AG04449 (cell line): ENCODE data around the gene PPP1R26.

Experiments used
- CTCF ChIA-PET: fragments of 350-600 bp; formaldehyde crosslinking; extraction: SDS; loops from one replicate; lab custom pipeline; 2021; ENCODE audit warnings: antibody characterized with exemption; lab: Yijun Ruan, JAX
- POLR2A ChIA-PET: fragments of 400-600, 350-600 bp; formaldehyde crosslinking; extraction: SDS; loops from one replicate; lab custom pipeline; 2020; ENCODE audit warnings: antibody characterized with exemption, inconsistent platforms; lab: Yijun Ruan, JAX
- DNase-seq: peaks from one replicate; pipeline ENCODE4 v3.0.0-alpha.2; 2010; ENCODE audit warnings: low read depth, low spot score
- H3K4me3 ChIP-seq: 2 replicates; pipeline ENCODE4 v1.5.1; 2011; ENCODE audit warnings: low read depth, mild to moderate bottlenecking, control low read depth, low read length
- CTCF ChIP-seq: IDR thresholded peaks from one replicate; pipeline ENCODE4 v1.5.1; 2011; ENCODE audit warnings: mild to moderate bottlenecking, moderate library complexity, low read length, control low read depth, inconsistent platforms; ENCODE audit not compliant: insufficient read depth; ENCODE audit errors: missing control alignments

PPP1R26 gene

GRCh38 chr9:135476561-135477355 lies 2.8 kb upstream of the PPP1R26 start:
- no peak overlapping the region for H3K4me3 ChIP-seq
- TF ChIP-seq CTCF = no peak
- CTCF ChIA-PET = interaction anchor here (1.6 to 2.4 kb wide), 2 partner anchors 11 to 28 kb away, joined by 3 to 9 read pairs; no protein-coding TSS in a partner anchor
- no peak for DNase-seq
- POLR2A ChIA-PET = interaction anchor here (0.7 kb wide), 1 partner anchor 906 kb away, joined by 3 read pairs; no protein-coding TSS in a partner anchor

GRCh38 chr9:135478191-135478590 lies 1.4 kb upstream of the PPP1R26 start:
- TF ChIP-seq CTCF = no peak
- no peak overlapping the region for H3K4me3 ChIP-seq
- DNase-seq = no peak
- POLR2A ChIA-PET = no interaction called here
- CTCF ChIA-PET = interaction anchor here (0.8 to 2.4 kb wide), 4 partner anchors 13 to 27 kb away, joined by 3 to 9 read pairs (median 3); partner anchors contain the start of gene MRPS2

GRCh38 chr9:135478829-135479468 lies 633 bp upstream of the PPP1R26 start:
- peak; percentile 39 for TF ChIP-seq CTCF
- POLR2A ChIA-PET = no interaction called here
- CTCF ChIA-PET = interaction anchor here (0.8 to 2.4 kb wide), 4 partner anchors 12 to 26 kb away, joined by 3 to 9 read pairs (median 3); partner anchors contain the start of gene MRPS2
- no peak for DNase-seq
- peak overlapping the region; percentile 51 for H3K4me3 ChIP-seq

- H3K4me3 ChIP-seq = peak overlapping the region; percentile 76
- no peak for TF ChIP-seq CTCF
- CTCF ChIA-PET = interaction anchor here (0.9 to 2.4 kb wide), 5 partner anchors 11 to 24 kb away, joined by 3 to 10 read pairs (median 5); no protein-coding TSS in a partner anchor
- POLR2A ChIA-PET = interaction anchor here (0.6 kb wide), 1 partner anchor 43 kb away, joined by 3 read pairs; no protein-coding TSS in a partner anchor
- no peak for DNase-seq
Measured at GRCh38 chr9:135480071-135480939, 723 bp downstream of the PPP1R26 start.

- TF ChIP-seq CTCF = no peak
Measured at GRCh38 chr9:135480940-135481310, 1.3 kb downstream of the PPP1R26 start.

More at GRCh38 chr9:135480940-135481310, 1.3 kb downstream of the PPP1R26 start:
- ChIA-PET CTCF (interaction anchor here (1.2 to 2.4 kb wide), 4 partner anchors 11 to 23 kb away, joined by 4 to 10 read pairs (median 6); no protein-coding TSS in a partner anchor), POLR2A (no interaction called here)
- H3K4me3 ChIP-seq = peak overlapping the region; percentile 76
- DNase-seq = no peak
